Effector CD8-positive, alpha-beta T cell (primary cell): ENCODE results near the gene FKBP14.
A peak's percentile ranks its signal among the peaks of the same experiment; 100 is the strongest.

ENCODE experiments used
- DNase-seq: peaks from one replicate; lab custom pipeline; 2025; lab: John Stamatoyannopoulos, UW
- total RNA-seq, 4 experiments: gene quantifications; one replicate each; lab custom pipeline; 2026; lab: John Stamatoyannopoulos, UW

Gene FKBP14, protein sequence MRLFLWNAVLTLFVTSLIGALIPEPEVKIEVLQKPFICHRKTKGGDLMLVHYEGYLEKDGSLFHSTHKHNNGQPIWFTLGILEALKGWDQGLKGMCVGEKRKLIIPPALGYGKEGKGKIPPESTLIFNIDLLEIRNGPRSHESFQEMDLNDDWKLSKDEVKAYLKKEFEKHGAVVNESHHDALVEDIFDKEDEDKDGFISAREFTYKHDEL
- total RNA-seq: 4.3 to 12.0 (median 4.6) reads per million in 4 experiments

- DNase-seq: peak; percentile 81
Measured at GRCh38 chr7:30026229-30027064, at the start of gene FKBP14. Gene FKBP14, minus strand, starts transcription at chr7:30026702. Its CDS starts 194 bp downstream, at chr7:30026508.

DNA sequence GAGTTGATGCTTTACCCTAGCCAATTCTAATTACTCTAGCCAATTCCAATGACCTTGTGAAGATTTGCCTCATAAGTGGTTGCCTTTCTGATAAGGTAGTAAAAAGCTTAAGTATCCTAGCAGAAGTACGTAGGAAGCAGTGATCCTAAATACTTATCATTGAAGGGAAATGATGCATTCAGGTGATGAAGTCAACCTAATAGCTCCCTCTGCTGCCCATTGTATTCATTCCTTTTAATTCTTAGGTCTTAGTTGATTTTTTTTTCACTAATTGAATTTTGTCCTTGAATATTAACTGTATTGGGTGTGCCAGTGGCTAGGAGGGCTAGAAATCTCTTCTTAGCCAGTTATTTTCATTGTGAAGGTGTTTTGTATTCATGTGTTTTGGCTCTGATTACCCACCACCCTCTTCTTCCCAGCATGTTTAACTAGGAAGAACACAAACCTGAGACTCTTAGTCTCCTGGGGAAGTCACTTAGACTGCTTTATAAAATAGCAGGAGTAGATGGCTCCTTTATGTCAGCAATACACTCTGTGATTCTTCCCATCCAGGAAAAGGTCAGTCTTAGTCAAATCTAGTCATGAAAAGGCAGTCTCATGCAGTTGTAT, 48.0 kb upstream of the FKBP14 start:
- no peak for DNase-seq

DNA sequence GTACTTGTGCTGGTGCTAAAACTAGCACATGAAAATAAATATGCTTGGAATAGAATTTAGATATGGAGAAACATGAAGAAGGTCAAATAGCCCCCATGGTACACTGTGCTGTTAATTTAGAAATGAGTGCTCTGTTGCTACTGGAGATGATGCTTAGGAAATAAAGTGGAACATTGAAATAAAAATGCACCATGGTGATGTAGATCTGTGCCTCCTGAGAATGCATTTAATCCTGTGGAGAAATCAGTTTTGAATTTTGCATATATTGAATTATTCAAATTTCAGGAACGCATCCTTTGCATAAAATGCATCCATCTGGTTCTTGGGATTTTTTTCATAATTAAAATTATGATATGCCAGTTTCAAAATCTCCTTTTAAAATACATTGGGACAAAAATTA, 46.2 kb upstream of the FKBP14 start:
- no peak for DNase-seq

GRCh38 chr7:30070052-30070451, 43.5 kb upstream of the FKBP14 start:
- no peak for DNase-seq

DNA sequence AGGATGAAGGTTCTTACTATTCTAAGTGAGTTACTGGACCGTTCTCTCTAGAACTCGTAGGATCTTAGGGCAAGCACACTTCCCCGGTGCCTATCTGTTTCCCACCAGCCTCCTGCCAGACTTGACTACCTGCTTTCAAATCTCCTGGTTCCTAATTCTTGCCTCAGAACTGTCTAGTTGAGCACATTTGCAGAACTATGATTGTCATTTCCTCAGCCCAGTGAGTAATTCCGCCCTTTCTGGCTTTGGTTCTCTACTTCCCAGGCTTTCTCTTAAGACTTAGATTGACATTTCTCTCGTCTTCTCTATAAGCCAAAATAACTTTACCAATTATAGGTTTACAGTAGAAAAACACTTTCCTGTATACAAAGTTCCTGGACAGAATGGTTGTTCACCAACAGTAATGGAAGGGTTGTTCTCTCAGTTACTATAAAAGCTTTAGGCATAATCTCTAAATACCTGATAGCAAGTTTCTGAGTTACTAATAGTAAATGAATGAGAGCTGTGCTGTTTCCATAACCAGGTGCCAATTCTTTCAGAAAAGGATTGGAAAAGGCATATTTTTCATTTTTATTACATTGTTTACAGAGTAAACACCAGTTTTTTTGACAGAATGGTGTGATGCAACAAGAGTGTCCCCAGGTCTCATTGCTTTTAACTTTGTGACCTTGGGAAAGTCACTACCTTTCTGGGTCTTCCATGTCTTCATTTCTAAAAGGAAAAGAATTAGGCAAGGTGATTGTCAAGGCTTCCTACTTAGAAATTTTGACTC, 42.8 kb upstream of the FKBP14 start:
- DNase-seq: no peak

DNA sequence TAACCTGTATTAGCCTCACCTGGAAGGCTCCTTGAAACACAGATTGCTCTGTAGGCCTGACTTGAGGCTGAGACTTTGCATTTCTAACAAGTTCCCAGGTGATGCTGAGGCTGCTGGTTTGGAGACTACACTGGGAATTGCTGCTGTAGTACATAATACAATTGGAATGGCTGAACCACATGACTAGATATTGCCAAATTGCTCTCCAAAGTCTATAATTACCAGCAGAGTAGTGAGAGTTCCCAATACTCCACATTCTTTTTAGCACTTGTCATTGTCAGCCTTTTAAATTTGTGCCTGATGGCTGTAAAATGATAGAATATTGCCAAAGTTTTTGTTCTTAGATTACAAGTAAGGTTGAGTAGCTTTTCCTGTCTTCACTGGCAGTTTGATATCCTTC, 41.6 kb upstream of the FKBP14 start:
- DNase-seq: no peak

DNA sequence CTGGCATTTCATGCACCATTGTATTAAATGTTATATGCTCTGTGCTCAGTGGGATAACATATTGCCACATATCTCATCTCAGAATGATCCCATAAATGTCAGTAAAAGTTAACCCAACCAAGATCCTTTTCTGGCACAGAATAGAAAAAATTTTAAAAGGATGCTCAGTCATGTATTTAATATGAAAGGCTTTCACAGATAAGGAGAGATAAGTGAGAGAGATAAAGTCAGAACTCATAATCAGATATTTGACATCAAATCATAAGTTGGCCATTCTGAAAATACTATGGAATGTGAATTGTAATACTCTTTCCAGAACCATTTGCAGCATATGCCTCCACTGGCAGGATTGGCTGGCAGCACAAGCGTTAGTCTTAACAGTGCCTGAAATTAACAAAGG, 40.2 kb upstream of the FKBP14 start:
- no peak for DNase-seq

GRCh38 chr7:30065746-30066145, 39.2 kb upstream of the FKBP14 start:
- no peak for DNase-seq

- no peak for DNase-seq
Measured at GRCh38 chr7:30062587-30062986, 36.1 kb upstream of the FKBP14 start.

DNA sequence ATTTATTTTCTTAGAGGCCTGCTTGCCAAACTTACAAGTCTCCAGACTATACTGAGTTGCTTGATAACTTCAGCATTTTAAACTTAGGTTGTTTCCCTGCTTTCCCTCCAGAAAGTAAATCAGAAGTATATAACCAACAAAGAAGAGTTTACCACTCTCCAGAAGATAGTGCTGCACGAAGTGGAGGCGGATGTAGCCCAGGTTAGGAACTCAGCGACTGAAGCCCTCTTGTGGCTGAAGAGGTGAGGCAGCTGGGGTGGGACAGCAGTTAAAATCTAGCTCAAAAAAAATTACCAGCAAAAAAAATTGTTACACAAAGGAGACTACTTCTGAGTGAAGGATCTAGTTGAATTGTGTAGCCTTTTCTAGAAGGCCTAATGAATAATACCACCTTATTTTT, 35.3 kb upstream of the FKBP14 start:
- DNase-seq: peak; percentile 1

DNA sequence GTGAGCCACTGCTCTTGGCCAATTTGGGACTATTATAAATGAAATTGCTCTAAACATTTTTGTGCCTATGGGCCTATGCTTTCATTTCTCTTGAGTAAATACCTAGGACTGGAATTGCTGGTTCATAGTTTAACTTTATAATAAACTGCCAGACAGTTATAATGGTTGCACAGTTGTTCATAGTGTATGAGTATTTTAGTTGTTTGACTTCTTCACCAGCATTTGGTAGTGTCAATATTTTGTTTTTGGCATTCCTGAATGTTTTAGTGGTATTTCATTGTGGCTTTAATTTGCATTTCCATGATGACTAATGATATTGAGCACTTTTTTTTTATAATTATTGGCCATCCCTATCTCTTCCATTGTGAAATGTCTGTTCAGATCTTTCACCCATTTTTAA, 31.2 kb upstream of the FKBP14 start:
- no peak for DNase-seq

DNA sequence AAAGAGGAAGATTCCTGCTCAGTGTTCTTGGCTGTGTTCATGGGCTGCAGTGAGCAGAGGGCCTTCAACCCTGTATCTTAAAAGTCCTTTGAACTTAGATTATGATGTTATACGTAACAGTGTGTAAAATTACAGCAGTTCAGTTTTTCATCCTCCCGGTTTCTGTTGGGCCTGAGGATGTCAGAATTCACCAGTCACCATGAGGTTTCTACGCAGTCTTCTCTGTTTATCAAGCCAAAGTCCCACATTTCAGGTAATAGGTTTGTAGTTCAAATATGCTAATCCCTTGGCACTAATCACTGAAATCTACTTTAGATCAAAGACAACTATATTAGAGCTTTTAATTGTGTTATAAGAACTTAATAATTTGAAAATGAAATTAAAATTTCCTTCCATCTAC, 26.6 kb upstream of the FKBP14 start:
- DNase-seq: no peak

GRCh38 chr7:30049173-30049572, 22.7 kb upstream of the FKBP14 start:
- no peak for DNase-seq

GRCh38 chr7:30048582-30048981, 22.1 kb upstream of the FKBP14 start:
- DNase-seq: no peak

DNA sequence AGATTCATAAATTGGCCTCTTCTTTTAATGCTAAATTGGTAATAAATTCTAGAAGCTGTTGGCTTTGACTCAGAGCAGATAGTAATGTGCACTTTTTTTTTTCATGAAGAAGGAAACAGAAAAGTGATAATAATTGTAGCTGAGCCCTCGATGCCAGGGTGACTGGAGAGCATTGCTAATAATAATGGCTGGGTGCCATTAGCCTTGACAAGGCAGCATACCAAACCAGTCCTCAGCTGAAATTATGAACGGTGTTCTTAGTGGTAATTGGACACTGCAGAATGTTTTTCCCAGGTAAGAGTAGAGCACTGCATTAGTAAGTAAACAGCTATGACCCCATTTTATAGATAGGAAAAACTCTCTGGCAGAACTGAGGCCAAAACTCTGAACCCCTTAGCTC, 20.6 kb upstream of the FKBP14 start:
- no peak for DNase-seq

- no peak for DNase-seq
Measured at GRCh38 chr7:30046127-30046770, 19.7 kb upstream of the FKBP14 start.

DNA sequence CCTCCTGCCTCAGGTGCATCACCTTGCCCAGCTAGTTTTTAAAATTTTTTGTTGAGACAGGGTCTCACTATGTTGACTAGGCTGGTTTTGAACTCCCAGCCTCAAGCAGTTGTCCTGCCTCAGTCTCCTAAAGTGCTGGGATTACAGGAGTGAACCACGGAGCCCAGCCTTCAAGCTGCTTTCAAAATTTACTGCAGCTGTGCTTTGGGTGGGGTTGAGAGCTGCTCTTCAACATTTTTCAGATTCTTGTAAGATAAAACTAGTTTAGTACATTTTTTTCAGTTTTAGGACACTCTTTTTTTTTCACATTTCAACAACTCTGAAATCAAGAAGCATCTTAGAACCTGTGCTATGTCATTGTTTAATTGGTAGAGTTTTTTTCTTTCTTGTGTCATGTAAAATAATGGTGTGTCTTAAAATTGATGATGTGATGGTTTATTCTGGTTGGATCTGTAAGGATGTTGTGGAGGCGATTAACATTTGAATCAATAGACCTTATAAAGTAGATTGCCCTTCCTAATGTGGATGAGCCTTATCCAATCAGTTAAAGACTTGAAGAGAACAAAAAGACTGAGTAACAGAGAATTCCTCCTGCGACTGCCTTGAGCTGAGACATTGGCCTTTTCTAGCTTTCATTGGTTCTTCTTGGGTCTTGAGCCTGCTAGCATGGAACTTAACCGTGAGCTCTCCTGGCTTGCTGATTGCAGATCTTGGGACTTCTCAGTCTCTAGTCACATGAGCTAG, 15.2 kb upstream of the FKBP14 start:
- no peak for DNase-seq

GRCh38 chr7:30040938-30041337, 14.4 kb upstream of the FKBP14 start:
- DNase-seq: no peak

- DNase-seq: no peak
Measured at GRCh38 chr7:30038196-30038980, 11.9 kb upstream of the FKBP14 start.

- no peak for DNase-seq
Measured at GRCh38 chr7:30036220-30036619, 9.7 kb upstream of the FKBP14 start.
